ENCODE data around the gene HMGCS1. TPM values are rescaled to one million over a fixed set of nuclear protein-coding genes. Genes with fewer than 3 reads are reported as not detected.
"Not testable (repeated sequence)": the region's sequence is repeated elsewhere in the genome, so short reads cannot be mapped to it uniquely, and the experiment has no call there.

The HMGCS1 gene
- total and polyA plus RNA-seq, 5 donors = 14.6 to 36.1 (median 23.2) TPM

GRCh38 chr5:43274435-43275114 is 38.6 kb downstream of the HMGCS1 start:
- no peak overlapping the region for H3K4me3 ChIP-seq (ENCODE audit: low read length)
- no peak for ATAC-seq
- WGBS = 53% methylated on average over 7 of the region's 7 CpGs
- no peak for DNase-seq
- intact Hi-C loops (cut with DNase I) = no loop called here
- no peaks in the 10 kb centered on the region for H3K4me1 ChIP-seq (ENCODE audit: control insufficient read depth, insufficient read depth, low read length)
- H3K9me3 ChIP-seq (ENCODE audit: control insufficient read depth, low read length) = no peaks in the 10 kb centered on the region
- H3K27me3 ChIP-seq (ENCODE audit: control insufficient read depth, insufficient read depth) = no peaks in the 10 kb centered on the region
- H3K27ac ChIP-seq (ENCODE audit: low read length) = no peak overlapping the region

GRCh38 chr5:43273552-43273951 is 39.7 kb downstream of the HMGCS1 start:
- no peaks in the 10 kb centered on the region for H3K9me3 ChIP-seq (ENCODE audit: control insufficient read depth, low read length)
- ATAC-seq (no peak), DNase-seq (no peak)
- H3K4me1 ChIP-seq (ENCODE audit: control insufficient read depth, insufficient read depth, low read length) = no peaks in the 10 kb centered on the region
- no peaks in the 10 kb centered on the region for H3K27me3 ChIP-seq (ENCODE audit: control insufficient read depth, insufficient read depth)
- no peak overlapping the region for H3K4me3 ChIP-seq (ENCODE audit: low read length)
- no peak overlapping the region for H3K27ac ChIP-seq (ENCODE audit: low read length)
- intact Hi-C loops (cut with DNase I) = no loop called here

- DNase-seq (no peak), ATAC-seq (no peak)
- Histone ChIP-seq H3K27me3 (ENCODE audit: control insufficient read depth, insufficient read depth) (no peaks in the 10 kb centered on the region), H3K4me1 (ENCODE audit: control insufficient read depth, insufficient read depth, low read length) (no peaks in the 10 kb centered on the region), H3K27ac (ENCODE audit: low read length) (no peak overlapping the region), H3K4me3 (ENCODE audit: low read length) (no peak overlapping the region), H3K9me3 (ENCODE audit: control insufficient read depth, low read length) (peaks cover 4% of the 10 kb centered on the region)
- WGBS = 64% methylated on average over 1 of the region's 1 CpG
- intact Hi-C loops (cut with DNase I) = no loop called here
These were observed 42.6 kb downstream of the HMGCS1 start for GRCh38 chr5:43270645-43271044.

- no peaks in the 10 kb centered on the region for H3K27me3 ChIP-seq (ENCODE audit: control insufficient read depth, insufficient read depth)
- DNase-seq = no peak
- H3K4me1 ChIP-seq (ENCODE audit: control insufficient read depth, insufficient read depth, low read length) = no peaks in the 10 kb centered on the region
- peaks cover 4% of the 10 kb centered on the region for H3K9me3 ChIP-seq (ENCODE audit: control insufficient read depth, low read length)
- ATAC-seq = no peak
- no peak overlapping the region for H3K4me3 ChIP-seq (ENCODE audit: low read length)
- H3K27ac ChIP-seq (ENCODE audit: low read length) = no peak overlapping the region
- intact Hi-C loops (cut with DNase I) = no loop called here
- WGBS = 96% methylated on average over 1 of the region's 1 CpG
These were observed 44.9 kb downstream of the HMGCS1 start for GRCh38 chr5:43268188-43268820.

GRCh38 chr5:43262269-43262668 is 50.9 kb downstream of the HMGCS1 start:
- DNase-seq; ATAC-seq; H3K4me1 ChIP-seq (ENCODE audit: control insufficient read depth, insufficient read depth, low read length); H3K27me3 ChIP-seq (ENCODE audit: control insufficient read depth, insufficient read depth); intact Hi-C loops (cut with DNase I); H3K27ac ChIP-seq (ENCODE audit: low read length); H3K9me3 ChIP-seq (ENCODE audit: control insufficient read depth, low read length); H3K4me3 ChIP-seq (ENCODE audit: low read length): not testable (repeated sequence)
- 96% methylated on average over 2 of the region's 2 CpGs for WGBS

- intact Hi-C loops (cut with DNase I) = no loop called here
- 74% methylated on average over 1 of the region's 1 CpG for WGBS
- H3K4me3 ChIP-seq (ENCODE audit: low read length) = no peak overlapping the region
- DNase-seq (no peak), ATAC-seq (no peak)
- H3K27ac ChIP-seq (ENCODE audit: low read length) = no peak overlapping the region
- H3K4me1 ChIP-seq (ENCODE audit: control insufficient read depth, insufficient read depth, low read length) = no peaks in the 10 kb centered on the region
- H3K27me3 ChIP-seq (ENCODE audit: control insufficient read depth, insufficient read depth) = no peaks in the 10 kb centered on the region
- H3K9me3 ChIP-seq (ENCODE audit: control insufficient read depth, low read length) = no peaks in the 10 kb centered on the region
These were observed 55.1 kb downstream of the HMGCS1 start for GRCh38 chr5:43258116-43258515.

GRCh38 chr5:43256261-43256966 is 56.8 kb downstream of the HMGCS1 start:
- ATAC-seq (no peak), DNase-seq (no peak)
- no peak overlapping the region for H3K4me3 ChIP-seq (ENCODE audit: low read length)
- H3K27me3 ChIP-seq (ENCODE audit: control insufficient read depth, insufficient read depth) = no peaks in the 10 kb centered on the region
- no peaks in the 10 kb centered on the region for H3K4me1 ChIP-seq (ENCODE audit: control insufficient read depth, insufficient read depth, low read length)
- 61% methylated on average over 2 of the region's 2 CpGs for WGBS
- no peak overlapping the region for H3K27ac ChIP-seq (ENCODE audit: low read length)
- intact Hi-C loops (cut with DNase I) = no loop called here
- no peaks in the 10 kb centered on the region for H3K9me3 ChIP-seq (ENCODE audit: control insufficient read depth, low read length)

GRCh38 chr5:43255704-43256103 is 57.5 kb downstream of the HMGCS1 start:
- intact Hi-C loops (cut with DNase I) = no loop called here
- DNase-seq = no peak
- 83% methylated on average over 2 of the region's 2 CpGs for WGBS

GRCh38 chr5:43251754-43252153 is 61.5 kb downstream of the HMGCS1 start:
- 83% methylated on average over 5 of the region's 5 CpGs for WGBS
- H3K4me3 ChIP-seq (ENCODE audit: low read length) = no peak overlapping the region

More at GRCh38 chr5:43255704-43256103, 57.5 kb downstream of the HMGCS1 start:
- Histone ChIP-seq H3K27ac (ENCODE audit: low read length) (no peak overlapping the region), H3K4me1 (ENCODE audit: control insufficient read depth, insufficient read depth, low read length) (no peaks in the 10 kb centered on the region), H3K27me3 (ENCODE audit: control insufficient read depth, insufficient read depth) (no peaks in the 10 kb centered on the region), H3K9me3 (ENCODE audit: control insufficient read depth, low read length) (no peaks in the 10 kb centered on the region), H3K4me3 (ENCODE audit: low read length) (no peak overlapping the region)
- no peak for ATAC-seq

GRCh38 chr5:43245724-43246385 is 67.4 kb downstream of the HMGCS1 start:
- Histone ChIP-seq H3K4me1 (ENCODE audit: control insufficient read depth, insufficient read depth, low read length) (no peaks in the 10 kb centered on the region), H3K9me3 (ENCODE audit: control insufficient read depth, low read length) (peaks cover 2% of the 10 kb centered on the region), H3K27ac (ENCODE audit: low read length) (no peak overlapping the region), H3K27me3 (ENCODE audit: control insufficient read depth, insufficient read depth) (no peaks in the 10 kb centered on the region), H3K4me3 (ENCODE audit: low read length) (no peak overlapping the region)
- 92% methylated on average over 19 of the region's 19 CpGs for WGBS
- ATAC-seq = no peak
- intact Hi-C loops (cut with DNase I) = no loop called here
- DNase-seq = no peak

More at GRCh38 chr5:43251754-43252153, 61.5 kb downstream of the HMGCS1 start:
- ATAC-seq (no peak), DNase-seq (no peak)
- Histone ChIP-seq H3K9me3 (ENCODE audit: control insufficient read depth, low read length) (peaks cover 2% of the 10 kb centered on the region), H3K4me1 (ENCODE audit: control insufficient read depth, insufficient read depth, low read length) (no peaks in the 10 kb centered on the region), H3K27me3 (ENCODE audit: control insufficient read depth, insufficient read depth) (no peaks in the 10 kb centered on the region), H3K27ac (ENCODE audit: low read length) (no peak overlapping the region)
- intact Hi-C loops (cut with DNase I) = no loop called here

All from right cardiac atrium (tissue), 5 donors.